Fibroblast of mammary gland (primary cell): ENCODE data around the gene EMID1.
A peak's percentile ranks its signal among the peaks of the same experiment; 100 is the strongest.
"Not testable (repeated sequence)": the region's sequence is repeated elsewhere in the genome, so short reads cannot be mapped to it uniquely, and the experiment has no call there.

ENCODE experiments used
- DNase-seq: peaks from one replicate; pipeline ENCODE4 v3.0.0-alpha.2; 2010; ENCODE audit warnings: low read depth
- H3K4me3 ChIP-seq: 2 replicates; pipeline ENCODE4 v1.5.1; 2011; ENCODE audit warnings: low read depth, mild to moderate bottlenecking, low read length, moderate library complexity; ENCODE audit not compliant: control insufficient read depth
- CTCF ChIP-seq: conservative IDR thresholded peaks from 2 replicates; pipeline ENCODE4 v1.5.1; 2011; ENCODE audit warnings: low read depth, low read length, inconsistent platforms; ENCODE audit not compliant: control insufficient read depth, insufficient read depth

The EMID1 gene

GRCh38 chr22:29245626-29246385 is 40.1 kb downstream of the EMID1 start:
- peak; percentile 63 for DNase-seq
- peak; percentile 98 for TF ChIP-seq CTCF
- no peak overlapping the region for H3K4me3 ChIP-seq

- not testable (repeated sequence) for H3K4me3 ChIP-seq, DNase-seq
Measured at GRCh38 chr22:29247891-29248290, 42.2 kb downstream of the EMID1 start.

- no peak overlapping the region for H3K4me3 ChIP-seq
- DNase-seq: no peak
- TF ChIP-seq CTCF: no peak
Measured at GRCh38 chr22:29251265-29251664, 45.6 kb downstream of the EMID1 start.

- no peak for TF ChIP-seq CTCF
- no peak for DNase-seq
- no peak overlapping the region for H3K4me3 ChIP-seq
Measured at GRCh38 chr22:29251981-29252911, 46.5 kb downstream of the EMID1 start.

- TF ChIP-seq CTCF: no peak
- H3K4me3 ChIP-seq: no peak overlapping the region
- no peak for DNase-seq
Measured at GRCh38 chr22:29253561-29254285, 48.0 kb downstream of the EMID1 start.

- no peak for TF ChIP-seq CTCF
- no peak for DNase-seq
- no peak overlapping the region for H3K4me3 ChIP-seq
Measured at GRCh38 chr22:29254286-29254660, 48.6 kb downstream of the EMID1 start.

- no peak for TF ChIP-seq CTCF
- no peak overlapping the region for H3K4me3 ChIP-seq
- no peak for DNase-seq
Measured at GRCh38 chr22:29255064-29255621, 49.4 kb downstream of the EMID1 start.
